Activated CD4-positive, CD25-positive, alpha-beta regulatory T cell treated with anti-CD3 and anti-CD28 coated beads, Interleukin-2, amount 50 U/mL, for 24 hours (primary cell): ENCODE measurements around the gene MAD1L1.
A peak's percentile ranks its signal among the peaks of the same experiment; 100 is the strongest.
"Not testable (repeated sequence)": the region's sequence is repeated elsewhere in the genome, so short reads cannot be mapped to it uniquely, and the experiment has no call there.

Experiments
- ATAC-seq, 2 donors: fragments of 150-1000 bp; cut with Tn5 transposase; one replicate each; pipeline ENCODE4 v1.10.0; 2021; ENCODE audit warnings: mild to moderate bottlenecking in 1 of 2, moderate library complexity in 1 of 2

MAD1L1 gene

DNA sequence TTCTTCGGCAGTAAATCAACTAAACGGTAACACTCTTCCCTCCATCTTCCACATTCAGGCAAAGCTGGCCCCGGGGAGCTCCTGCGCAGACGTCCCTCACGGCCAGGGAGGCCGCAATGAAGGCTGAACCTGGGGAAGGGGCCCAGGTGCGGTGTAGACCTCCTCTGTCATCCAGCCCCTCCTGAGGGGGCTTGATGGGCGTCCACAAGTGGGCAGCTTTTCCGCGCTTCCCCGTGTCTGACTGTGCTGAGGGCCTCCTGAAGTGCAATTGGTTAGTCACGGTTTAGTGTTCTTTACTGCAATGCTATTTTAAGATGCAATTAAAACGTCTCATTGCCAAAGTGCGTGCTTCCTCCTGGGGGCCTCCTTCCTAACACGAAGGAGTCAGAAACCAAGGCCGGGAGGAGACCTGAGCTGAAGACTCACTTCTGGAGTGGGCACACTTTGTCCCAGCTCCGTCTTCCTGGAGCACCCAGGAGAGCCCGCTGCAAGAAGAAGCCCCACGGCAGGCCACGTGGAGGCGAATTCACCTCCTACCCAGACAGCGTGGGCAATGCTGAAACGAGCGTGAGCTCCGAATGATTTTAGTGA, 389.4 kb downstream of the MAD1L1 start:
- no peak for ATAC-seq

- no peak for ATAC-seq
These were observed 390.2 kb downstream of the MAD1L1 start for GRCh38 chr7:1842321-1843221.

DNA sequence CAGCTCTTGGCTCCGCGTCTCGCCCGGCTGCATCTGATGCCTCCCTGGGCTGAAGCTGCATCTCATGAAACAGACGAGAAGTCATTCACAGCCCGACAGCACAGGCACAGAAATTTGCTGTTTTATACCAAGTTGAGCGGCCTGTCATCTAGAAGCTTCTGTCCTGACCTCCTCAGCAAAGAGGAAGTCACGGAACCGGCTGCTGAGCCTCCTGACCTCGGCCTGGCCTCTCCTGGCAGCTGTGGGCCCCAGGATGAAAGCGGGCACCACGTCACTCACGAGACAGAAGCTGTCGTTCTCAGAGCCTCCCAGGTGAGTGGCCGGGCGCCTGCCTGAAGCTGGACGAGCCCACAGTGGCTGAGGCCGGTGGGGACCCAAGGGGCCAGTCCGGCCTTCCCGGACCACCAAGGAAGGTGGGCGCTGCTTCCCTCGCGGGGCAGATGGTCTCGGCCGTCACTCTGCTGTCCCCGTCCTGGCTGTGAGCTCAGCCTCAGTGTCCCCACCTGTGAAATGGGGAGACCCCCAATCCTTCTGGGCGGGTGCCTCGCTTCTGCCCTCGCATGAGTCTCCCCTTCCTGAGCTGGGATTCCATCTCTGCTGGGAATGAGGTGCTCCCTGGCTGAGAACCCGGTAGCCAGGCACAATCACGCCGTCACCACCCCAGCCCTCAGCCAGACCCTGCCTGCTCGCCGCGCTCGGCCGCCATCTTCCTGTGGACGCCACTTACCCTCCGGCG, 391.3 kb downstream of the MAD1L1 start:
- ATAC-seq: not testable (repeated sequence)

- ATAC-seq: not testable (repeated sequence)
These were observed 392.0 kb downstream of the MAD1L1 start for GRCh38 chr7:1840744-1841143.

DNA sequence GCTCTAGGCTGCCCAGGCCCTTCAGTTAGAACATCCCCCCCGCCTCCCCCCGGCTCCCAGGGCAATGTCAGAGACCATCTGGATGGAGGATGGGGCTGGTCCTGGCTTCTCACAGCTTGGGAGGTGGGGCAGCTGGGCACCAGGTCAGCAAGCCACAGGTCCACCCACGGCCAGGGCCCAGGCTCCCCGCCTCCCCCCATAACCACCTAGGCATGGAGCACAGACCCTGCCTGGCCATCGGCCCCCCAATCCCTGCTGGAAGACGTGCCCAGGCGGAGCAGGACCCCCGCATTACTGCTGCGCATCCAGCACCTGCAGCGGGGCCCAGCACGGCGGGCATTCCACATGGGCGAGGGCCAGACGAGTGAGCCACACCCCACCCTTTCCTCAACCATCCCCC, 393.0 kb downstream of the MAD1L1 start:
- no peak for ATAC-seq

- ATAC-seq: not testable (repeated sequence)
These were observed 393.7 kb downstream of the MAD1L1 start for GRCh38 chr7:1838911-1839531.

- not testable (repeated sequence) for ATAC-seq
These were observed 394.2 kb downstream of the MAD1L1 start for GRCh38 chr7:1838544-1838872.

DNA sequence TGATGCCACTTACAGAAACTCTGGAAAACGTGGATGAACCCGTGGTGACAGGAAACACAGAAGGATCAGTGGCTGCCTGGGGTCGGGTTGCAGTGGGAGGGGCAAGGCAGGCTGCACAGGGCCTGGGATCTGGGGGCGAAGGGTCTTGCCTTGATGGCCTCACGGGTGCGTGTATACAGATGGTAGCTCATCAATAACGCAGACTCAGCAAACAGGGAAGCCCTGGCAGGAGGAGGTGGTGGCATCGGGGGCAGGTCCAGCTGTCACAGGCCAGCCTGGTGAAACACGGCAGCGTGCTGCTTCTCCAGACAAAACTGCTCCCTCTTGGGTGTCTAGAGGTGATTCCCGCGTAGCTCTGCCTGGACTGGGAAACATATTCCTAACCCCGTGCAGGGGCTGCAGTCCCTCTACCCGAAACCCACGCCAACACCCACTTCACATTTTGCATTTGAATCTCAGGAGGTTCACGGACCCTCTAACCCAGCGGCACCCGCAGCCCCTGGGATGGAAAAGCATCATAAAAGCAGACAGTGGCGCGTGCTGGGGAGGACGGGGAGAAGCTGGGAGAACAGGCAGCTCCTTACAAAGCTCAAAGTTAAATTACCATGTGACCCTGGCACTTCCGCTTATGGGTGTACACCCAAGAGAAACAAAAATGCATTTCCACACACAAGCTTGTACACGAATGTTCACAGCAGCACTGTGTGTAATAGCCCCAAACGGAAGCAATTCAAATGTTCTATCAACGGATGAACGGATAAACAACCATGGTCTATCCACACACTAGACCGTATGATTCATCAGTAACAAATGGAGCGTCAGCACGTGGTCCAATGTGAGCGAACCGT, 394.8 kb downstream of the MAD1L1 start:
- ATAC-seq: not testable (repeated sequence)

- not testable (repeated sequence) for ATAC-seq
These were observed 400.7 kb downstream of the MAD1L1 start for GRCh38 chr7:1831933-1832535.

GRCh38 chr7:1831471-1831870, 401.3 kb downstream of the MAD1L1 start:
- not testable (repeated sequence) for ATAC-seq

DNA sequence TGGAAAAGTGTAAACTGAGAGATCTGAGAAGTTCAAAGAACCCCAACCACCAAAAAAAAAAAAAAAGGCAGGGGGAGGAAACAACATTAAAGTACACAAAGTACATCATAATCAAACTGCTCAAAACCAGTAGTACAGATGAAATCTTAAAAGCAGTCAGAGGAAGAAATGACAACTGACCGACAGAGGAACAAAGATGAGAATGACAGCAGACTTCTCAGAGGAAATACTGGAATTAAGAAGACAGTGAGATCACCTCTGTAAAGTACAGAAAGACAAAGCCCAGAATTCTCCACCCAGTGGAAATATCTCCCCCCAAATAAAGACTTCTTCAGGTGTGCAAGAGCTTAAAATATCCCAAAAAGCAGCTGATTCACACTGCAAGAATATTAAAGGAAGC, 403.1 kb downstream of the MAD1L1 start:
- not testable (repeated sequence) for ATAC-seq

- ATAC-seq: no peak
These were observed 403.6 kb downstream of the MAD1L1 start for GRCh38 chr7:1829111-1829510.

DNA sequence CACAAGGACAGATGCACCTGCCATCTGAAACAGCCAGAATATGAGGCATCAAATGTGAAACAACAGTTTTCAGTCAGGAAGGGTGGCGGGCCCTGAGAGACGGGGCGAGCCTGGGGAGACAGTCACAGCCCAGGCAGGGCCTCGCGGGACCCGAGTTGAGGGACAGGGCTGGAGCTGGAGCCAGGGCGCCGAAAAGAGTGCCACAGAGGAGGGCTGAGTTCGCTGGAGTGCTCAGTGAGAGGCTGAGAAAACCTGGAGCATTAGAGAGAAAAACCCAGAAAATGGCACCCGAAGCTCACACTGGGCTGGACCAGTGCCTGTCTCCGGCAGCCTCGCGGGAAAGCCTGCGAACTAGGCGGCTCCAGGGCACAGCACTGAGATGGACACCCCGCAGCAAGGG, 404.6 kb downstream of the MAD1L1 start:
- ATAC-seq: not testable (repeated sequence)

DNA sequence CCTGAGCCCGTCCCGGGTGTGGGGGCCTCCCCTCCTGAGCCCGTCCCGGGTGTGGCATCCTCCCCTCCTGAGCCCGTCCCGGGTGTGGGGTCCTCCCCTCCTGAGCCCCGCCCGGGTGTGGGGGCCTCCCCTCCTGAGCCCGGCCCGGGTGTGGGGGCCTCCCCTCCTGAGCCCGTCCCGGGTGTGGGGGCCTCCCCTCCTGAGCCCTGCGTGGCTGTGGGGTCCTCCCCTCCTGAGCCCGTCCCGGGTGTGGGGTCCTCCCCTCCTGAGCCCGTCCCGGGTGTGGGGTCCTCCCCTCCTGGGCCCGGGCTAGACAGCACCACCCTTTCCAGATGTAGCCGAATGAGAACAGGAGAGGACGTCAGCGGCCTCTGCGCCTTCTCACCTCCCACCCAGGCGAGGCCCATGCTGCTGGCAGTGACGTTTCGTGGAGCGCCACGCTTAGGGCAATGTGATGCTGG, 405.2 kb downstream of the MAD1L1 start:
- not testable (repeated sequence) for ATAC-seq

DNA sequence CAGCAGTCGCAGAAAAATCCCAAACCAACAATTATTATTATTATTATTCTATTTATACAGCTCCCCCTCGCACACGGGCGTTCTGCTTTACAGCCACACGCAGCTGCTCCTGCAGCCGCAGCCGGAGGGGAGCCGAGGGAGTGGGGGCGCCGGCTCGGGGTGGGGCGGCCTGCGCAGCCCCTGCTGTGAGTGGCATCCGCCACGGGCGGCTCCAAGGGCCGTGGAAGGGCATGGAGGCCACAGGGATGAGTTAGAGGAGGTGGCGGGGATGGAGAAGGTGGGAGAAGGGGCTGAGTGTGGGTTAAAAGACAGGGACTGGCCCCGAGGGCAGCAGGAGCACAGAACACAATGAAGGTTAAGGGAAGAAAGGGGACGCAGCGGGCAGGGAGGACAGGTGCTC, 405.8 kb downstream of the MAD1L1 start:
- ATAC-seq: not testable (repeated sequence)

- ATAC-seq: no peak
These were observed 406.6 kb downstream of the MAD1L1 start for GRCh38 chr7:1825897-1826741.

GRCh38 chr7:1825647-1825896, 407.2 kb downstream of the MAD1L1 start:
- ATAC-seq: not testable (repeated sequence)

DNA sequence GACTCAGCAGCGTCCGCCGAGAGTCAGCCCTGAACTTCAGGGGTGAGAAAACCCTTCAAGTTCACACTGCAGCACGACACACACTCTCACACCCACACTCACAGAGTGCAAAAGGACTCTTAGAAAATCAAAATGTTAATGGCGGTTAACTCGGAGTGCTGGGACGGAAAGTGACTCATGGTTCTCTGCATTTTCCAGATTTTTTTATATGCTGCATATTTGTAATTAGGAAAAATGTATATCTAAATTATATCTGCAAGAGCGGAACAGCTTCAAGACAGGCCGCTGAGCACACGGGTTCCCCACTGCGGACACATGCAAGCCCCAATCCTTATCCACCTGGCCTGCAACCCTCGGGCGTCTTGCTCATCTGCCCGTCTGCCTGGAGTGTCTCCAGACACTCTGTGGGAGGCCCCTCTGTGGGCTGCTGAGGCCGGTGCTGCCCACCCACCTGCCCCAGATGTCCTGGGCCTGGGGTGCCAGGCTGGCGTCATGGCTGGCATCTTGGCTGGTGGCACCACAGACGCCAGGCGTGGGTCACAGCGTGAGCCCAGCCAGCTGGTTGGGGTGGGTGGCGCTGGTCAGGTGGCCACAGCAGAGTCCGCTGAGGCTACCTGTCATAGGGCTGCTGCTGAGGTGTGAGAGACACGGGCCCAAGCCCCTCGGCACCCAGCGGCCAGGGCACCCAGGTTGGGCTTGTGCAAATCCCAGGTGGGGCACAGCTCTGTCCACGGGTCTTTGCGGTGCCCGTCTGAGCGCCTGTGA, 407.7 kb downstream of the MAD1L1 start:
- ATAC-seq: peak; percentile 88

- not testable (repeated sequence) for ATAC-seq
These were observed 408.4 kb downstream of the MAD1L1 start for GRCh38 chr7:1824151-1824881.
